ENCODE measurements around the gene EZR. TPM values are rescaled to one million over a fixed set of nuclear protein-coding genes. Genes with fewer than 3 reads are reported as not detected.

EZR gene
- total and polyA plus RNA-seq, 2 of the 13 experiments (the other 11 are each of a cell fraction or from before 2014, with no cell fraction given): 34.7 to 60.3 TPM

DNA sequence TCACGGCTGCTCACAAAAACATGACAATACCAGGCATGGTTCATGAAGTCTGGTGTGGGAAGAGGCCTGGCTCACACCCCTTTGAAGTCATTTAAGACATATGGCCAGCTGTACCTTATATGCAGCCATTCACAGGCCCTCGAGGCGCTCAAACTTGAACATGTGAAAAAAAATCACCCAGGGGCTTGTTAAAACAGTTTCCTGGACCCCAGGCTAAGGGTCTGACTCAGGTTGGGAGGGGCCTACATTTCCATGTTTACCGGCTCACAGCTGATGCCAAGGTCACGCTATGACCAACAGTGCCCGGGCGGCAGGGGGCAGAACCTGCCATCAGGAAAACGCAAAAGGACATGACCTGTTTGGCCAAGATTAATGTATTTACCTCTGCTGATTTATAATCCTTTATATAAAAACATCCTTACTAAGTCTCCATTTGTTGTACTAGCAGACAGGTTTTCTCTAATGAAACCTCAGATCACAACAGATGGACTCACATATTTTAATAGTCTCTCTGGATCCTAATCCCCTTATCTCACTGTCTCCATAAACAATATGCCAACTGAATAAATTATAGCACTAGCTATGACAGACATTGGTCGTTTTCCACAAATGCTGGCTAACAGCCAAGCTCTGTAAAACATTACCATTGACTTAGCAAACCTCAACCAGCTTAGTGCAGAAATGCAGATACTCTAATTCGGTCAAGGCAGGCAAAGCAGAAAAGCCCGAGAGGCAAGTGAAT is 19.9 kb downstream of the EZR start (continued):
- TF ChIP-seq ZNF136 (CRISPR knock-in tag; IDR thresholded peaks at IDR 0.05; ENCODE audit: low read depth): no peak
- TF ChIP-seq ISX (CRISPR knock-in tag; conservative IDR thresholded peaks at IDR 0.05): no peak
- TF ChIP-seq, protein P1, sequence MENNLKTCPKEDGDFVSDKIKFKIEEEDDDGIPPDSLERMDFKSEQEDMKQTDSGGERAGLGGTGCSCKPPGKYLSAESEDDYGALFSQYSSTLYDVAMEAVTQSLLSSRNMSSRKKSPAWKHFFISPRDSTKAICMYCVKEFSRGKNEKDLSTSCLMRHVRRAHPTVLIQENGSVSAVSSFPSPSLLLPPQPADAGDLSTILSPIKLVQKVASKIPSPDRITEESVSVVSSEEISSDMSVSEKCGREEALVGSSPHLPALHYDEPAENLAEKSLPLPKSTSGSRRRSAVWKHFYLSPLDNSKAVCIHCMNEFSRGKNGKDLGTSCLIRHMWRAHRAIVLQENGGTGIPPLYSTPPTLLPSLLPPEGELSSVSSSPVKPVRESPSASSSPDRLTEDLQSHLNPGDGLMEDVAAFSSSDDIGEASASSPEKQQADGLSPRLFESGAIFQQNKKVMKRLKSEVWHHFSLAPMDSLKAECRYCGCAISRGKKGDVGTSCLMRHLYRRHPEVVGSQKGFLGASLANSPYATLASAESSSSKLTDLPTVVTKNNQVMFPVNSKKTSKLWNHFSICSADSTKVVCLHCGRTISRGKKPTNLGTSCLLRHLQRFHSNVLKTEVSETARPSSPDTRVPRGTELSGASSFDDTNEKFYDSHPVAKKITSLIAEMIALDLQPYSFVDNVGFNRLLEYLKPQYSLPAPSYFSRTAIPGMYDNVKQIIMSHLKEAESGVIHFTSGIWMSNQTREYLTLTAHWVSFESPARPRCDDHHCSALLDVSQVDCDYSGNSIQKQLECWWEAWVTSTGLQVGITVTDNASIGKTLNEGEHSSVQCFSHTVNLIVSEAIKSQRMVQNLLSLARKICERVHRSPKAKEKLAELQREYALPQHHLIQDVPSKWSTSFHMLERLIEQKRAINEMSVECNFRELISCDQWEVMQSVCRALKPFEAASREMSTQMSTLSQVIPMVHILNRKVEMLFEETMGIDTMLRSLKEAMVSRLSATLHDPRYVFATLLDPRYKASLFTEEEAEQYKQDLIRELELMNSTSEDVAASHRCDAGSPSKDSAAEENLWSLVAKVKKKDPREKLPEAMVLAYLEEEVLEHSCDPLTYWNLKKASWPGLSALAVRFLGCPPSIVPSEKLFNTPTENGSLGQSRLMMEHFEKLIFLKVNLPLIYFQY (CRISPR knock-in tag; IDR thresholded peaks at IDR 0.05; ENCODE audit: borderline replicate concordance): no peak; the same call in 1 of the 2 replicates
- TF ChIP-seq SIN3B (IDR thresholded peaks at IDR 0.05; ENCODE audit: low read length): no peak
- no peak for TF ChIP-seq ZNF672 (CRISPR knock-in tag; IDR thresholded peaks at IDR 0.05)
- no peak for TF ChIP-seq RNF2 (conservative IDR thresholded peaks at IDR 0.05; ENCODE audit: low read depth)
- no peak for TF ChIP-seq ZNF124 (CRISPR knock-in tag; IDR thresholded peaks at IDR 0.05)
- TF ChIP-seq ZNF777 (CRISPR knock-in tag; IDR thresholded peaks at IDR 0.05): no peak
- TF ChIP-seq NFKB2 (CRISPR knock-in tag; IDR thresholded peaks at IDR 0.05; ENCODE audit: borderline replicate concordance): no peak
- TF ChIP-seq ZFAT (CRISPR knock-in tag; conservative IDR thresholded peaks at IDR 0.05): no peak
- TF ChIP-seq HOXA3 (CRISPR knock-in tag; IDR thresholded peaks at IDR 0.05): peak; percentile 62; the same call in 1 of the 2 replicates
- TF ChIP-seq ZNF652 (CRISPR knock-in tag; IDR thresholded peaks at IDR 0.05; ENCODE audit: borderline replicate concordance, low read depth): no peak
- TF ChIP-seq, protein P2, sequence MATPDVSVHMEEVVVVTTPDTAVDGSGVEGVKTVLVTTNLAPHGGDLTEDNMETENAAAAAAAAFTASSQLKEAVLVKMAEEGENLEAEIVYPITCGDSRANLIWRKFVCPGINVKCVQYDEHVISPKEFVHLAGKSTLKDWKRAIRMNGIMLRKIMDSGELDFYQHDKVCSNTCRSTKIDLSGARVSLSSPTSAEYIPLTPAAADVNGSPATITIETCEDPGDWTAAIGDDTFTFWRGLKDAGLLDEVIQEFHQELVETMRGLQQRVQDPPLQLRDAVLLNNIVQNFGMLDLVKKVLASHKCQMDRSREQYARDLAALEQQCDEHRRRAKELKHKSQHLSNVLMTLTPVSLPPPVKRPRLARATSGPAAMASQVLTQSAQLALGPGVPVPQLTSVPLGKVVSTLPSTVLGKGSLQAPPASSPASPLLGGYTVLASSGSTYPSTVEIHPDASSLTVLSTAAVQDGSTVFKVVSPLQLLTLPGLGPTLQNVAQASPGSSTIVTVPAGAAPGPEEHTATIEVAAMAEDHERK (CRISPR knock-in tag; IDR thresholded peaks at IDR 0.05; ENCODE audit: low read depth): no peak
- no peak for TF ChIP-seq ZNF549 (CRISPR knock-in tag; IDR thresholded peaks at IDR 0.05)
- TF ChIP-seq DMAP1 (CRISPR knock-in tag; IDR thresholded peaks at IDR 0.05): no peak
- no peak for TF ChIP-seq CEBPG (CRISPR knock-in tag; IDR thresholded peaks at IDR 0.05)
- TF ChIP-seq SALL1 (CRISPR knock-in tag; IDR thresholded peaks at IDR 0.05): peak; percentile 82
- TF ChIP-seq, protein P3, sequence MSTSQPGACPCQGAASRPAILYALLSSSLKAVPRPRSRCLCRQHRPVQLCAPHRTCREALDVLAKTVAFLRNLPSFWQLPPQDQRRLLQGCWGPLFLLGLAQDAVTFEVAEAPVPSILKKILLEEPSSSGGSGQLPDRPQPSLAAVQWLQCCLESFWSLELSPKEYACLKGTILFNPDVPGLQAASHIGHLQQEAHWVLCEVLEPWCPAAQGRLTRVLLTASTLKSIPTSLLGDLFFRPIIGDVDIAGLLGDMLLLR (CRISPR knock-in tag; IDR thresholded peaks at IDR 0.05): no peak
- no peak for TF ChIP-seq RFXAP (CRISPR knock-in tag; IDR thresholded peaks at IDR 0.05; ENCODE audit: borderline replicate concordance)
- TF ChIP-seq, protein P4, sequence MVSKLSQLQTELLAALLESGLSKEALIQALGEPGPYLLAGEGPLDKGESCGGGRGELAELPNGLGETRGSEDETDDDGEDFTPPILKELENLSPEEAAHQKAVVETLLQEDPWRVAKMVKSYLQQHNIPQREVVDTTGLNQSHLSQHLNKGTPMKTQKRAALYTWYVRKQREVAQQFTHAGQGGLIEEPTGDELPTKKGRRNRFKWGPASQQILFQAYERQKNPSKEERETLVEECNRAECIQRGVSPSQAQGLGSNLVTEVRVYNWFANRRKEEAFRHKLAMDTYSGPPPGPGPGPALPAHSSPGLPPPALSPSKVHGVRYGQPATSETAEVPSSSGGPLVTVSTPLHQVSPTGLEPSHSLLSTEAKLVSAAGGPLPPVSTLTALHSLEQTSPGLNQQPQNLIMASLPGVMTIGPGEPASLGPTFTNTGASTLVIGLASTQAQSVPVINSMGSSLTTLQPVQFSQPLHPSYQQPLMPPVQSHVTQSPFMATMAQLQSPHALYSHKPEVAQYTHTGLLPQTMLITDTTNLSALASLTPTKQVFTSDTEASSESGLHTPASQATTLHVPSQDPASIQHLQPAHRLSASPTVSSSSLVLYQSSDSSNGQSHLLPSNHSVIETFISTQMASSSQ (IDR thresholded peaks at IDR 0.05; ENCODE audit: low read depth): peak; percentile 51; the same call in 1 of the 2 replicates
- TF ChIP-seq, protein P4 (CRISPR knock-in tag; IDR thresholded peaks at IDR 0.05; ENCODE audit: borderline replicate concordance): no peak
- TF ChIP-seq ZNF501 (CRISPR knock-in tag; IDR thresholded peaks at IDR 0.05): peak; percentile 88
